ENCODE measurements around the gene CLDN7.

DNA sequence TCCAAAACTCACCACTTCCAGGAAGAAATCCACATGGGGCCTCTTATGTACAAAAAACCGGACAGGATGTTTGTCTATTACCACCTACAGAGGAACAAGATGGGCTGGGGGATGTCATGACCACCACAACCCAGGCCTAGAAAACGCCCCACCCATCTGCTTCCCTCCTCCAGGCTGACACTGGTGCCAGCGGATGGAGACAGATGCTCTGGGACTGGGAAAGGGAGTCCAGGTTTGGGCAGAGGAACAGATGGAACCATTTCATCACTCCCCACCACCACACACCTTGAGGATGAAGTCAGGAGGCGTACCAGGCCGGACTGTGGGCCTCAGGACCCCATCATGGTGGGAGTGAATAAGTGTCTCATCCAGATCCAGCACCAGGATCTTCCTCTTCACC is 15.5 kb downstream of the CLDN7 start:
- TF ChIP-seq EZH2phosphoT487 (IDR thresholded peaks at IDR 0.05; ENCODE audit: borderline replicate concordance, low read length) (no peak), EZH2 (IDR thresholded peaks at IDR 0.05; ENCODE audit: low read length, unreplicated experiment) (no peak)
- TF ChIP-seq, protein P1, sequence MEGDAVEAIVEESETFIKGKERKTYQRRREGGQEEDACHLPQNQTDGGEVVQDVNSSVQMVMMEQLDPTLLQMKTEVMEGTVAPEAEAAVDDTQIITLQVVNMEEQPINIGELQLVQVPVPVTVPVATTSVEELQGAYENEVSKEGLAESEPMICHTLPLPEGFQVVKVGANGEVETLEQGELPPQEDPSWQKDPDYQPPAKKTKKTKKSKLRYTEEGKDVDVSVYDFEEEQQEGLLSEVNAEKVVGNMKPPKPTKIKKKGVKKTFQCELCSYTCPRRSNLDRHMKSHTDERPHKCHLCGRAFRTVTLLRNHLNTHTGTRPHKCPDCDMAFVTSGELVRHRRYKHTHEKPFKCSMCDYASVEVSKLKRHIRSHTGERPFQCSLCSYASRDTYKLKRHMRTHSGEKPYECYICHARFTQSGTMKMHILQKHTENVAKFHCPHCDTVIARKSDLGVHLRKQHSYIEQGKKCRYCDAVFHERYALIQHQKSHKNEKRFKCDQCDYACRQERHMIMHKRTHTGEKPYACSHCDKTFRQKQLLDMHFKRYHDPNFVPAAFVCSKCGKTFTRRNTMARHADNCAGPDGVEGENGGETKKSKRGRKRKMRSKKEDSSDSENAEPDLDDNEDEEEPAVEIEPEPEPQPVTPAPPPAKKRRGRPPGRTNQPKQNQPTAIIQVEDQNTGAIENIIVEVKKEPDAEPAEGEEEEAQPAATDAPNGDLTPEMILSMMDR (conservative IDR thresholded peaks at IDR 0.05; ENCODE audit: low read depth, low read length): no peak
